GM23248 (cell line): ENCODE results near the gene FDXR.

ENCODE experiments used
- EZH2 ChIP-seq: fragments of 200-600 bp; sonication (generic); IDR thresholded peaks from 2 replicates; pipeline ENCODE4 v1.6.1; 2018; ENCODE audit warnings: antibody characterized with exemption, mild to moderate bottlenecking; ENCODE audit not compliant: insufficient read depth, poor library complexity, severe bottlenecking
- EZH2phosphoT487 ChIP-seq: fragments of 200-600 bp; sonication (generic); IDR thresholded peaks from 2 replicates; pipeline ENCODE4 v1.6.1; 2018; ENCODE audit warnings: antibody characterized with exemption, moderate library complexity, mild to moderate bottlenecking, low read depth; ENCODE audit not compliant: insufficient read depth

DNA sequence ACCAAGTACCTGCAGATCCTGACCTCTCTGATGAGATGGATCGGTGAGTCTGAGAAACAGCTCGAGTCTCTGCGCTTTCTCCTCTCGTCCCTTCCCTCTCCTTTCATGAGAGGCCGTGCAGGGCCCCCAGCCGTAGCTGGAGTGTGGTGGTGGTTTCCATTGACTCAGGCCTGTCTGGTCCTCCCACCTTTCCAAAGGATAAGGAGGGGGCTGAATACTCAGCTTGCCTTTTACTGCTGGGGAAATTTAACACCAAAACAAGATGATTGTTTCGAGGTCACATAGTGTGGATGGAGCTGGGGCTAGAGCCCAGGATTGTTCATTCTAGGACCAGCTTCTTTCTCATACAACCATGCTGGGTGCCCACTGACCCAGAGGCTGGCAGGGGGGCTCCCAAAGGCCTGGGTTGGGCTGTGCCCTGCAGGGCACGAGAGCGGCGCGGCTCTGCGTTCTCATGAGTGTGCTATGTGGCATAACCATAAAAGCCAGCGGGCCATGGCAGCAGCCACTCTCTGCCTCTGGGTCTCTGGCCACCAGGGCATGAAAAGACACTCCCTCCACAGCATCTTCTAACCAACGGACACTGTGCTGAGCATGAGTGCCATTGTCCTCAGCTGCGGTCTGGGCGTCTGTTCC is 52.9 kb downstream of the FDXR start:
- TF ChIP-seq EZH2phosphoT487 (no peak), EZH2 (no peak)
